Raji (cell line): ENCODE measurements around the gene FBXL13.

Source experiments
- POLR2A ChIP-seq: IDR thresholded peaks from 2 replicates; pipeline ENCODE4 v1.6.1; 2011; ENCODE audit warnings: low read depth, low read length, control low read depth; ENCODE audit not compliant: insufficient read depth

The FBXL13 gene

GRCh38 chr7:102890971-102891692 lies 183.5 kb downstream of the FBXL13 start:
- no peak for TF ChIP-seq POLR2A

- TF ChIP-seq POLR2A, result no peak
Observed at GRCh38 chr7:102890292-102890970, 184.2 kb downstream of the FBXL13 start.

GRCh38 chr7:102889851-102890250 lies 184.7 kb downstream of the FBXL13 start:
- no peak for TF ChIP-seq POLR2A

DNA sequence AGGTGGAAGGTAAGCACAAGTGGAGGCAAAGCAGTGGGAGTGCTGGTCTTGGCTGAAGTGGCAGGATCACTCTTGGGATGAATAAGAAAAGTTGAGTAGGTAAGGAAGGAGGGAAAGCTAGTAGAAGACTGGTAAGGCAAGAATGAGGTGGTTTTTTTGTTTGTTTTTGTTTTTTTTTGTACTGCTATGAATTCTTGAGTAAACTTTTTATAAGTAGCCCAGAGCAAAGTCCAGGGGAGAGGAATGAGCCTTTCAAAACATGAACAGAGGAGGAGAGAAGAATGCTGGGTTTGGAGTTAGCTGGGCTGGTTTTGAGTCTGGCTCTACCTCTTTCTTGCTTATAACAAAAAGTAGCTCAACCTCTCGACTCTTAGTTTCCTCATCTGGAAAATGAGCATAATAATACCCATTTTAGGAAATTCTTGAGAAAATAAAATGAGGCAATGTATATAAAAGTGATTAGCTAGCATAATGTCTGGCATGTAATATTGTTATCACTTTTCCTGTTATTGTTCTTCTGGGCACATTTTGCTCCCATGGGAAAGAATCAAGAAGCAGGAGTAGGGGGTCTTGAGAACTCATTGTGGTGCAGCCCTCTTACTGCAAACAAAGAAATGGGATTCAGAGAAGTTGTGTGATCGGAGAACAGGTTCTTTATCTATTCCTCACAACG lies 185.9 kb downstream of the FBXL13 start:
- no peak for TF ChIP-seq POLR2A

GRCh38 chr7:102883098-102883860 lies 191.3 kb downstream of the FBXL13 start:
- no peak for TF ChIP-seq POLR2A

GRCh38 chr7:102875700-102876295 lies 198.8 kb downstream of the FBXL13 start:
- no peak for TF ChIP-seq POLR2A

- no peak for TF ChIP-seq POLR2A
Observed at GRCh38 chr7:102874966-102875365, 199.6 kb downstream of the FBXL13 start.

DNA sequence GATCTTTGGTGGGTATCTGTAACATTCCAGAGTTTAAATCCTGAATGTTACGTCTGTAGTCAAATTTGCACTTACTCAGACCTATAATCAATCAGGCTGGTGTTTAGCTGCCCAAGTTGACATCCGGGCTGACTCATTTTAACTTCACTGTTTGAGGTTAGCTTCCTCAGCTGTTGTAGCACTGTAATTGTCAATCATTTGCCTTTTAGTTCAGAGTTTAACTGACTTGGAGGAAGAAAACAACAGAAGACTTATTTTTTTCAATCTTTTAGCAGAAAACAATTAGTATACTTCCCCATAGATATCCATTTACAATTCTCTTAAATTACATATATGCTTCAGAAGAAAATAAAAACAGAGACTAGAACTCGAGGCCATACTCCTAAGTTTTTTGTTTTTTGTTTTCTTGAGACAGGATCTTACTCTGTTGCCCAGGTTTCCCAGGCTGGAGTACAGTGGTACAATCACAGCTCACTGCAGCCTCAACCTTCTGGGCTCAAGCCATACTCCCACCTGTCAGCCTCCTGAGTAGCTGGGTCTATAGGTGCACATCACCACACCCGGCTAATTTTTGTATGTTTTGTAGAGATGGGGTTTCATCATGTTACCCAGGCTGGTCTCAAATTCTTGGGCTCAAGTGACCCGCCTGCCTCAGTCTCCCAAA lies 200.3 kb downstream of the FBXL13 start:
- no peak for TF ChIP-seq POLR2A

GRCh38 chr7:102873470-102874165 lies 201.0 kb downstream of the FBXL13 start:
- TF ChIP-seq POLR2A, result no peak

- no peak for TF ChIP-seq POLR2A
Observed at GRCh38 chr7:102872460-102872859, 202.1 kb downstream of the FBXL13 start.

DNA sequence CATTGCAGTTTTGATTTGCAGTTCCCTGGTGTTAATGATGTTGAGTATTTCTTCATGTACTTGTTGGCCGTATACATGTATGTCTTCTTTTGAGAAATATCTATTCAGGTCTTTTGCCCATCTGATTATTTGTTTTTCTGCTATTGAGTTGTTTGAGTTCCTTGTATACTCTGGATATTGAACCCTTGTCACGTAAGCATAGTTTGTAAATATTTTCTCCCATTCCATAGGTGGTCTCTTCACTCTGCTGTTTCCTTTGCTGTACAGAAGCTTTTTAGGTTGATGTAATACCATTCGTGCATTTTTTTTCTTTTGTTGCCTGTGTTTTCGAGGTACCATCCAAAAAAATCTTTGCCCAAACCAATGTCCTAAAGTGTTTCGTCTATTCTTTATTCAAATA lies 205.4 kb downstream of the FBXL13 start:
- TF ChIP-seq POLR2A, result no peak

- no peak for TF ChIP-seq POLR2A
Observed at GRCh38 chr7:102866535-102867215, 207.9 kb downstream of the FBXL13 start.

GRCh38 chr7:102864958-102865357 lies 209.6 kb downstream of the FBXL13 start:
- TF ChIP-seq POLR2A, result no peak
